Parathyroid adenoma (tissue), 2 donors: ENCODE measurements around the gene CPNE5.

Source experiments
- H2AFZ ChIP-seq: fragments of 300-600 bp; sonication (generic); one replicate; pipeline ENCODE4 v1.7.0; 2017; ENCODE audit warnings: antibody characterized with exemption, mild to moderate bottlenecking
- H3K27ac ChIP-seq: fragments of 300-600 bp; sonication (generic); one replicate; pipeline ENCODE4 v1.7.0; 2017
- H3K27me3 ChIP-seq: fragments of 300-600 bp; sonication (generic); one replicate; pipeline ENCODE4 v1.7.0; 2017; ENCODE audit warnings: low read length; ENCODE audit not compliant: control insufficient read depth, insufficient read depth
- H3K36me3 ChIP-seq: fragments of 300-600 bp; sonication (generic); one replicate; pipeline ENCODE4 v1.7.0; 2017; ENCODE audit warnings: low read length; ENCODE audit not compliant: control insufficient read depth, insufficient read depth
- H3K4me1 ChIP-seq: fragments of 300-600 bp; sonication (generic); one replicate; pipeline ENCODE4 v1.7.0; 2017; ENCODE audit warnings: control low read depth
- H3K4me2 ChIP-seq: fragments of 300-600 bp; sonication (generic); one replicate; pipeline ENCODE4 v1.7.0; 2017; ENCODE audit warnings: low read length
- H3K4me3 ChIP-seq: fragments of 300-600 bp; sonication (generic); one replicate; pipeline ENCODE4 v1.7.0; 2017; ENCODE audit warnings: low read depth, low read length
- H3K79me2 ChIP-seq: fragments of 300-600 bp; sonication (generic); one replicate; pipeline ENCODE4 v1.7.0; 2017; ENCODE audit warnings: control low read depth
- H3K9ac ChIP-seq: fragments of 300-600 bp; sonication (generic); one replicate; pipeline ENCODE4 v1.7.0; 2017; ENCODE audit warnings: mild to moderate bottlenecking
- H3K9me3 ChIP-seq: fragments of 300-600 bp; sonication (generic); one replicate; pipeline ENCODE4 v1.7.0; 2017; ENCODE audit warnings: low read length; ENCODE audit not compliant: control insufficient read depth
- TF ChIP-seq, protein P1 (sequence below): fragments of 300-600 bp; sonication (generic); IDR thresholded peaks from one replicate; pipeline ENCODE4 v1.7.0; 2017; ENCODE audit warnings: antibody characterized with exemption, mild to moderate bottlenecking
- donor health status: primary hyperparathyroidism.

The CPNE5 gene

DNA sequence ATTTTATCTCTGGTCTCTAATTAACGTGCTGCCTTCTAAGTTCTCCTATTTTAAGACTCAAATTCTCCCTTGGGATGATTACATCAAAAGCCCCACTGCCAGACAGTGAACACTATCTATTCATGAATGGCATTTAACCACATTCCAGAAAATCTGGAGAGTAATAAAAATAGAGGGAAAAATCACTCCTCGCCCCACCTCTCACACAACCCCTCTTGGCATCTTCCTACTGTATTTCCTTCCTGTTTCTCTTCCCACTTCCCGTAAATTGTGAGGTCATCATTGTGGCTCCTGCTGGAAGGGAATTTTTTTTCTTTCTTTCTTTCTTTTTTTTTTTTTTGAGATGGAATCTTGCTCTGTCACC is 110.1 kb downstream of the CPNE5 start:
- no peak overlapping the region for H2AFZ ChIP-seq
- H3K79me2 ChIP-seq: no peaks in the 10 kb centered on the region
- TF ChIP-seq, protein P1, sequence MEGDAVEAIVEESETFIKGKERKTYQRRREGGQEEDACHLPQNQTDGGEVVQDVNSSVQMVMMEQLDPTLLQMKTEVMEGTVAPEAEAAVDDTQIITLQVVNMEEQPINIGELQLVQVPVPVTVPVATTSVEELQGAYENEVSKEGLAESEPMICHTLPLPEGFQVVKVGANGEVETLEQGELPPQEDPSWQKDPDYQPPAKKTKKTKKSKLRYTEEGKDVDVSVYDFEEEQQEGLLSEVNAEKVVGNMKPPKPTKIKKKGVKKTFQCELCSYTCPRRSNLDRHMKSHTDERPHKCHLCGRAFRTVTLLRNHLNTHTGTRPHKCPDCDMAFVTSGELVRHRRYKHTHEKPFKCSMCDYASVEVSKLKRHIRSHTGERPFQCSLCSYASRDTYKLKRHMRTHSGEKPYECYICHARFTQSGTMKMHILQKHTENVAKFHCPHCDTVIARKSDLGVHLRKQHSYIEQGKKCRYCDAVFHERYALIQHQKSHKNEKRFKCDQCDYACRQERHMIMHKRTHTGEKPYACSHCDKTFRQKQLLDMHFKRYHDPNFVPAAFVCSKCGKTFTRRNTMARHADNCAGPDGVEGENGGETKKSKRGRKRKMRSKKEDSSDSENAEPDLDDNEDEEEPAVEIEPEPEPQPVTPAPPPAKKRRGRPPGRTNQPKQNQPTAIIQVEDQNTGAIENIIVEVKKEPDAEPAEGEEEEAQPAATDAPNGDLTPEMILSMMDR: no peak
- H3K4me3 ChIP-seq: no peak overlapping the region
- no peaks in the 10 kb centered on the region for H3K4me1 ChIP-seq
- H3K9ac ChIP-seq: no peak overlapping the region
- no peak overlapping the region for H3K27ac ChIP-seq
- H3K27me3 ChIP-seq: no peaks in the 10 kb centered on the region
- H3K4me2 ChIP-seq: no peak overlapping the region
- H3K9me3 ChIP-seq: no peaks in the 10 kb centered on the region
- H3K36me3 ChIP-seq: no peaks in the 10 kb centered on the region

DNA sequence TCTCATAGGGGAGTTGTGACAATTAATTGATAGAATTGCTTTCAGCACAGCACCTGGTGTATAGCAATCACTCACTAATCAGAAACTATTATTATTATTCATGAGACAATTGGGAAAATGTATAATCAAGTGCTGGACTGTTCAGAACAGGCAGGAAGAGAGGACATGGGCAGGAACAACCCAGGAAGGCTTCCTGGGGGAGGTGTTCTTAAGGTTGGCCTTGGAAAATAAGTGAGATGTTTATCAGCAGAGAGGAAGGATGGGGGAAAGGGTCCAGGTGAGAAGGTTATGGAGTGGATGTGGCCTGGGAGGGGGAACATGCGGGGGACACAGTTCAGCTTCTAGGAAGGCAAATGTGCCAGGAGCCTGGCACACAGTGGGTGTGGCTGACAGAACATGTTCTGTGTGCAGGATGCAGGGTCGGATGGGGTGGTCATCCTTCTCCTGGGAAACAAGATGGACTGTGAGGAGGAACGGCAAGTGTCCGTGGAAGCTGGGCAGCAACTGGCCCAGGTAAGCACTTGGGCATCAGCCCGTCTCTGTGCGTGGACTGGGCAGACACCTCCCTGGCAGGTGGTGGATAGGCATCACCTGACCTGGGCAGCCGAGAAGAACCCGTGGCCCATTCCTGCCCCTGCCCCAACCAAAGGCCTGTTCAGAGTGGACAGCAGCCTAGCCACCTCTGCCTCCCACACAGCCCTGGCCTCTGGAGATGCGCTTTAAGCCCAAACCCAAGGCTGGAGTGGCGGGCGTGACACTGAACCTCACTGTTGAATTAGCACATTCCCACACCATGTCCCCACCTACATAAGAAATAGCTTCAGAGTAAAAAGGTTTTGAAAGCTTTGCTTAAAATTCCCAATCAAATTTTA is 110.7 kb downstream of the CPNE5 start:
- Histone ChIP-seq H3K4me3 (no peak overlapping the region), H3K9ac (no peak overlapping the region), H3K27me3 (no peaks in the 10 kb centered on the region), H3K4me1 (no peaks in the 10 kb centered on the region), H3K9me3 (no peaks in the 10 kb centered on the region), H3K79me2 (no peaks in the 10 kb centered on the region), H3K36me3 (no peaks in the 10 kb centered on the region), H3K27ac (no peak overlapping the region), H3K4me2 (no peak overlapping the region), H2AFZ (no peak overlapping the region)
- TF ChIP-seq, protein P1: no peak

DNA sequence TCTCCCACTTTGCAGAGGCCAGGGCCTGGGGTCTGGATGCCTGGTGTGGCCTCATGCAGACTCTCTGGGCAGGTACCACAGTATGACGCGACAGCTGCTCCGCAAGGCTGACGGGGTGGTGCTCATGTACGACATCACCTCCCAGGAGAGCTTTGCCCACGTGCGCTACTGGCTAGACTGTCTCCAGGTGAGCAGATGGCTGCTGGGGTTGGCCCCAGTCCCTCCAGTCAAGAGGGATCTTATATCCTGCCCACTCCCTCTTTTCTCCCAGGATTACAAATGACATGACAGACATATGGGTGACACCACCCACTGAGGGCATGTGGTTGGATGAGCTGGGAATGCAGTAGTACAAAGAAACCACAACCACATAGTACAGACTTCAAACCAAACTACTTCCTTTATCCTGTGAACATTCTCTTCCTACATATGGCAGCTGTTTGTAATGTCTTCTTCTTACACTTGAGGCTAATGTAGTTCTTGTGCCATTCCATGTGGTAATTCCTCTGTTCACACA is 111.7 kb downstream of the CPNE5 start:
- Histone ChIP-seq H3K9me3 (no peaks in the 10 kb centered on the region), H3K4me3 (no peak overlapping the region), H3K27ac (no peak overlapping the region), H3K36me3 (no peaks in the 10 kb centered on the region), H3K27me3 (no peaks in the 10 kb centered on the region), H3K9ac (no peak overlapping the region), H3K4me1 (no peaks in the 10 kb centered on the region), H3K79me2 (no peaks in the 10 kb centered on the region), H2AFZ (no peak overlapping the region), H3K4me2 (no peak overlapping the region)
- TF ChIP-seq, protein P1: no peak

DNA sequence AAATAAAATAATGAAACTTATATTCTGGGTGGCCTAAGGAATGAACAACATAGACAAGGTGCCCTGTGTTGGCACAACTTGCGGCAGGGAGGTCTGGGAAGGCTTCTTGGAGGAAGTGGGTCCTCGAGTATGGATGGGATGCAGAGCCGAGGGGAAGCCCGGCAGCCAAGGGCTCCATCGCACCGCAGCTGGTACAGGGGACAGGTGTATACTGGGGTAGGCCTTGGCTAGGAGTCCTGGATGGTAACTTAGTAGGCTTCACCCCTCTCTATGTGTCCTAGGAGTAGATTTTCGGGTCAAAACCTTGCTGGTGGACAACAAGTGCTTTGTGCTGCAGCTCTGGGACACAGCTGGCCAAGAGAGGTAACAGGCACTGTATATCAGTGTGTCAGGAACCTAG is 113.7 kb downstream of the CPNE5 start:
- Histone ChIP-seq H3K9ac (no peak overlapping the region), H3K4me2 (no peak overlapping the region), H3K79me2 (no peaks in the 10 kb centered on the region), H3K4me1 (no peaks in the 10 kb centered on the region), H3K9me3 (no peaks in the 10 kb centered on the region), H3K27ac (no peak overlapping the region), H3K36me3 (no peaks in the 10 kb centered on the region), H3K4me3 (no peak overlapping the region), H2AFZ (no peak overlapping the region), H3K27me3 (no peaks in the 10 kb centered on the region)
- TF ChIP-seq, protein P1: no peak
